Upper lobe of left lung (tissue), 6 donors: ENCODE measurements around the gene ICAM1. TPM values are rescaled to one million over a fixed set of nuclear protein-coding genes. Genes with fewer than 3 reads are reported as not detected.
"Not testable (repeated sequence)": the region's sequence is repeated elsewhere in the genome, so short reads cannot be mapped to it uniquely, and the experiment has no call there.

ENCODE experiments used
- ATAC-seq, 2 donors: fragments of 200-7000 bp; cut with Tn5 transposase; one replicate each; pipeline ENCODE4 v1.9.1; 2022; ENCODE audit warnings: mild to moderate bottlenecking in 2 of 2, moderate library complexity in 2 of 2; ENCODE audit not compliant: low FRiP score in 2 of 2
- DNase-seq, 2 donors: peaks; one replicate each; pipeline ENCODE4 v3.0.0-alpha.2; 2019 to 2020
- H3K27ac ChIP-seq, 4 donors: fragments of 200-600 bp; sonication (generic); one replicate each; pipeline ENCODE4 v1.5.1; 2016 to 2019
- H3K27me3 ChIP-seq, 4 donors: fragments of 200-600 bp; sonication (generic); one replicate each; pipeline ENCODE4 v1.5.1; 2017 to 2019
- H3K36me3 ChIP-seq, 4 donors: fragments of 200-600 bp; sonication (generic); one replicate each; pipeline ENCODE4 v1.5.1; 2016 to 2019
- H3K4me1 ChIP-seq, 4 donors: fragments of 200-600 bp; sonication (generic); one replicate each; pipeline ENCODE4 v1.5.1; 2018 to 2019
- H3K4me3 ChIP-seq, 4 donors: fragments of 200-600 bp; sonication (generic); one replicate each; pipeline ENCODE4 v1.5.1; 2017 to 2019; ENCODE audit warnings: mild to moderate bottlenecking in 2 of 4, moderate library complexity in 1 of 4
- H3K9me3 ChIP-seq, 4 donors: fragments of 200-600 bp; sonication (generic); one replicate each; pipeline ENCODE4 v1.5.1; 2018 to 2019
- CTCF ChIP-seq, 6 experiments: fragments of 450-650 bp in 4 of 6; fragments of 200-600 bp in 2 of 6; sonication (generic) in 2 of 6; IDR thresholded peaks; one replicate each; pipeline ENCODE4 v1.5.1; 2016 to 2019; ENCODE audit warnings: antibody characterized with exemption in 6 of 6
- EP300 ChIP-seq, 4 donors: sonication (generic); formaldehyde crosslinking; IDR thresholded peaks; one replicate each; pipeline ENCODE4 v1.5.1; 2017; ENCODE audit warnings: antibody characterized with exemption in 4 of 4, control low read depth in 2 of 4
- POLR2A ChIP-seq, 4 donors: fragments of 450-650 bp; IDR thresholded peaks; one replicate each; pipeline ENCODE4 v1.5.1; 2016 to 2017; ENCODE audit warnings: antibody characterized with exemption in 4 of 4, mild to moderate bottlenecking in 2 of 4
- POLR2AphosphoS5 ChIP-seq, 2 donors: sonication (generic); formaldehyde crosslinking; IDR thresholded peaks; one replicate each; pipeline ENCODE4 v1.5.1; 2017; ENCODE audit warnings: antibody characterized with exemption in 2 of 2
- WGBS, 2 donors: methylation state at CpG; one replicate each; pipeline ENCODE4 v1.1.5; 2017 to 2018; 5-methylcytosine and 5-hydroxymethylcytosine counted together
- total RNA-seq, 6 donors: library from RNA; depleted of rRNA in 4 of 6; stranded (reverse); fragments of >200 nt in 4 of 6; gene quantifications; one replicate each; pipeline versions ENCODE4 v1.1.0 to v1.2.1, GENCODE V29; 2016 to 2021
- donor health status: DM: no; HTN: no; CAD: no; lungs with moderate emphysema.
- donor health status: DM: no; HTN: yes; CAD: no; lungs with severe emphysema.

ICAM1 gene
- total RNA-seq, 6 donors from 2014 or later: 190 to 791 (median 356) TPM

GRCh38 chr19:10279737-10280442 is 9.0 kb downstream of the ICAM1 start:
- no peak for TF ChIP-seq CTCF (IDR thresholded peaks at IDR 0.05)
- TF ChIP-seq POLR2A (IDR thresholded peaks at IDR 0.05): no peak
- TF ChIP-seq POLR2AphosphoS5 (IDR thresholded peaks at IDR 0.05): peak in 1 of 2 donors; percentile 39
- TF ChIP-seq EP300 (IDR thresholded peaks at IDR 0.05): no peak
- ATAC-seq (no peak), DNase-seq (peak in 1 of 2 donors; percentile 35)
- Histone ChIP-seq H3K36me3 (peaks cover 20 to 94% (median 68%) of the 10 kb centered on the region in 4 donors), H3K27ac (peak overlapping the region; percentile 32 to 74 (median 72)), H3K27me3 (no peaks in the 10 kb centered on the region), H3K9me3 (no peaks in the 10 kb centered on the region), H3K4me1 (peaks cover 31 to 87% (median 53%) of the 10 kb centered on the region in 4 donors), H3K4me3 (no peak overlapping the region)
- WGBS, 2 donors: 54 to 66% methylated on average over 5 of the region's 5 CpGs

- not testable (repeated sequence) for ATAC-seq, DNase-seq, H3K4me3 ChIP-seq, H3K9me3 ChIP-seq, H3K27me3 ChIP-seq
- peaks cover 47 to 91% (median 75%) of the 10 kb centered on the region in 4 donors for H3K4me1 ChIP-seq
- peak overlapping the region in 3 of 4 donors; percentile 51 to 77 (median 74) for H3K27ac ChIP-seq
- WGBS, 2 donors: 95% methylated on average over 5 of the region's 5 CpGs
- H3K36me3 ChIP-seq: peaks cover 26 to 89% (median 71%) of the 10 kb centered on the region in 4 donors
Observed at GRCh38 chr19:10282043-10282442, 11.1 kb downstream of the ICAM1 start.

DNA sequence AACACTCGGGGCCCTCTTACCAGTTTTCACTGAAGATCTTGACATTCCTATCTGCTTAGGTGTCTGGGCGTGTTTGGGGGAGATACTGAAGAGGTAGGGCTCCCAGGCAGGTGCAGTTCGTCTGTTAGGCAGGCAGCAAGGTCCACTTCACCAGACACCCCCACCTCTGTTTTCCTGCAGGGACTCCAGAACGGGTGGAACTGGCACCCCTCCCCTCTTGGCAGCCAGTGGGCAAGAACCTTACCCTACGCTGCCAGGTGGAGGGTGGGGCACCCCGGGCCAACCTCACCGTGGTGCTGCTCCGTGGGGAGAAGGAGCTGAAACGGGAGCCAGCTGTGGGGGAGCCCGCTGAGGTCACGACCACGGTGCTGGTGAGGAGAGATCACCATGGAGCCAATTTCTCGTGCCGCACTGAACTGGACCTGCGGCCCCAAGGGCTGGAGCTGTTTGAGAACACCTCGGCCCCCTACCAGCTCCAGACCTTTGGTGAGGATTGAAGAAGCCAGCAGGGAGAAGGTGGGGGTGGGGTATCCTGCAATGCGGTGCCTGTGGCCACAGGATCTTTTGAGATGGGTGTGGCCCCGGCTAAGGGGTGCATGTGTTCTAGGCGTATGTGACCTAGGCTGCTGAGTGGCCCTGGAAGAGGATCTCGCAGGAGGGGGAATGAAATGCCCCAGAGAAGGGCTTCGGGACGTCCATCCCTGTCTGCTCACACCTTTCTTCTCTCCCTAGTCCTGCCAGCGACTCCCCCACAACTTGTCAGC is 12.6 kb downstream of the ICAM1 start:
- peaks cover 0 to under 1% (median 0%) of the 10 kb centered on the region in 4 donors for H3K27me3 ChIP-seq
- peak overlapping the region; percentile 74 to 77 (median 75) for H3K27ac ChIP-seq
- 72 to 82% methylated on average over 18 to 22 of the region's 23 CpGs for WGBS, 2 donors
- no peaks in the 10 kb centered on the region for H3K9me3 ChIP-seq
- peak; percentile 3 to 60 for ATAC-seq
- H3K36me3 ChIP-seq: peaks cover 21 to 76% (median 60%) of the 10 kb centered on the region in 4 donors
- H3K4me1 ChIP-seq: peaks cover 59 to 92% (median 81%) of the 10 kb centered on the region in 4 donors
- no peak for TF ChIP-seq CTCF (IDR thresholded peaks at IDR 0.05)
- peak; percentile 6 to 9 for TF ChIP-seq POLR2AphosphoS5 (IDR thresholded peaks at IDR 0.05)
- TF ChIP-seq EP300 (IDR thresholded peaks at IDR 0.05): peak in 1 of 4 donors; percentile 25
- TF ChIP-seq POLR2A (IDR thresholded peaks at IDR 0.05): peak in 1 of 4 donors; percentile 46
- peak; percentile 60 to 81 for DNase-seq
- H3K4me3 ChIP-seq: peak overlapping the region in 2 of 4 donors; percentile 16 to 34

- H3K27ac ChIP-seq: peak overlapping the region; percentile 74 to 77 (median 75)
- no peak for TF ChIP-seq POLR2A (IDR thresholded peaks at IDR 0.05)
- no peak for TF ChIP-seq POLR2AphosphoS5 (IDR thresholded peaks at IDR 0.05)
- TF ChIP-seq CTCF (IDR thresholded peaks at IDR 0.05): no peak
- DNase-seq (peak in 1 of 2 donors; percentile 59), ATAC-seq (no peak)
- H3K27me3 ChIP-seq: peaks cover 0 to 7% (median 0%) of the 10 kb centered on the region in 4 donors
- 86 to 87% methylated on average over 22 to 34 of the region's 34 CpGs for whole genome bisulfite sequencing, 2 donors
- H3K4me1 ChIP-seq: peaks cover 61 to 93% (median 83%) of the 10 kb centered on the region in 4 donors
- peak overlapping the region in 1 of 4 donors; percentile 34 for H3K4me3 ChIP-seq
- no peaks in the 10 kb centered on the region for H3K9me3 ChIP-seq
- peaks cover 21 to 68% (median 52%) of the 10 kb centered on the region in 4 donors for H3K36me3 ChIP-seq
Observed at GRCh38 chr19:10284065-10284959, 13.4 kb downstream of the ICAM1 start.
